Upper lobe of left lung (tissue), 6 donors: ENCODE measurements around the gene THYN1. TPM values are rescaled to one million over a fixed set of nuclear protein-coding genes. Genes with fewer than 3 reads are reported as not detected.

ENCODE experiments used
- ATAC-seq, 2 donors: fragments of 200-7000 bp; cut with Tn5 transposase; one replicate each; pipeline ENCODE4 v1.9.1; 2022; ENCODE audit warnings: mild to moderate bottlenecking in 2 of 2, moderate library complexity in 2 of 2; ENCODE audit not compliant: low FRiP score in 2 of 2
- DNase-seq, 2 donors: peaks; one replicate each; pipeline ENCODE4 v3.0.0-alpha.2; 2019 to 2020
- H3K27ac ChIP-seq, 4 donors: fragments of 200-600 bp; sonication (generic); one replicate each; pipeline ENCODE4 v1.5.1; 2016 to 2019
- H3K27me3 ChIP-seq, 4 donors: fragments of 200-600 bp; sonication (generic); one replicate each; pipeline ENCODE4 v1.5.1; 2017 to 2019
- H3K36me3 ChIP-seq, 4 donors: fragments of 200-600 bp; sonication (generic); one replicate each; pipeline ENCODE4 v1.5.1; 2016 to 2019
- H3K4me1 ChIP-seq, 4 donors: fragments of 200-600 bp; sonication (generic); one replicate each; pipeline ENCODE4 v1.5.1; 2018 to 2019
- H3K4me3 ChIP-seq, 4 donors: fragments of 200-600 bp; sonication (generic); one replicate each; pipeline ENCODE4 v1.5.1; 2017 to 2019; ENCODE audit warnings: mild to moderate bottlenecking in 2 of 4, moderate library complexity in 1 of 4
- H3K9me3 ChIP-seq, 4 donors: fragments of 200-600 bp; sonication (generic); one replicate each; pipeline ENCODE4 v1.5.1; 2018 to 2019
- EP300 ChIP-seq, 4 donors: sonication (generic); formaldehyde crosslinking; IDR thresholded peaks; one replicate each; pipeline ENCODE4 v1.5.1; 2017; ENCODE audit warnings: antibody characterized with exemption in 4 of 4, control low read depth in 2 of 4
- POLR2A ChIP-seq, 4 donors: fragments of 450-650 bp; IDR thresholded peaks; one replicate each; pipeline ENCODE4 v1.5.1; 2016 to 2017; ENCODE audit warnings: antibody characterized with exemption in 4 of 4, mild to moderate bottlenecking in 2 of 4
- POLR2AphosphoS5 ChIP-seq, 2 donors: sonication (generic); formaldehyde crosslinking; IDR thresholded peaks; one replicate each; pipeline ENCODE4 v1.5.1; 2017; ENCODE audit warnings: antibody characterized with exemption in 2 of 2
- WGBS, 2 donors: methylation state at CpG; one replicate each; pipeline ENCODE4 v1.1.5; 2017 to 2018; 5-methylcytosine and 5-hydroxymethylcytosine counted together
- total RNA-seq, 6 donors: library from RNA; depleted of rRNA in 4 of 6; stranded (reverse); fragments of >200 nt in 4 of 6; gene quantifications; one replicate each; pipeline versions ENCODE4 v1.1.0 to v1.2.1, GENCODE V29; 2016 to 2021
- TF ChIP-seq, protein P1 (sequence below), 6 experiments: fragments of 450-650 bp in 4 of 6; fragments of 200-600 bp in 2 of 6; sonication (generic) in 2 of 6; IDR thresholded peaks; one replicate each; pipeline ENCODE4 v1.5.1; 2016 to 2019; ENCODE audit warnings: antibody characterized with exemption in 6 of 6
- donor health status: DM: no; HTN: no; CAD: no; lungs with moderate emphysema.
- donor health status: DM: no; HTN: yes; CAD: no; lungs with severe emphysema.

Gene THYN1
- total RNA-seq, 6 donors from 2014 or later, result 23.2 to 39.8 (median 34.2) TPM

DNA sequence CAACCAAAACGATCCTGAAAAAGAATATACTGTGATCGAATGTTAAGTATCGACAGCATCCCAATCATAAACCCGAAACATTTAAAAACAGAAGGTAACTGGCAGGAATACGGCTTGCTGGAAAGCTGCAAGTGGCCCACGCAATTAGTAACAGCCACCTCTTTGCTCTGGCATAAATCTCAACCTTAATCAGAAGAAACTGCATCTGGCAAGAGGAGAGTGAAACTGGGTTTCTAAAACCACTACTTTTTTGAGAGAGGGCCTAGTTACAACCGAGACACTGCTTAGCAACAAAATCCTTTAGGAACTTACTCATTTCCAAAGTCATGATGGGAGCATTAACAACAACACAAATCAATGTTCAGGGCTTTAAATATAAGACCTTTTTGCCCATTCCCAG lies 37.3 kb downstream of the THYN1 start:
- H3K36me3 ChIP-seq, result peaks cover 0 to 38% (median 11%) of the 10 kb centered on the region in 4 donors
- no peaks in the 10 kb centered on the region for H3K9me3 ChIP-seq
- no peaks in the 10 kb centered on the region for H3K4me1 ChIP-seq
- no peak overlapping the region for H3K4me3 ChIP-seq
- no peak overlapping the region for H3K27ac ChIP-seq
- 91 to 92% methylated on average over 7 of the region's 7 CpGs for WGBS, 2 donors
- DNase-seq (no peak), ATAC-seq (no peak)
- TF ChIP-seq POLR2A (IDR thresholded peaks at IDR 0.05) (no peak), EP300 (IDR thresholded peaks at IDR 0.05) (no peak), POLR2AphosphoS5 (IDR thresholded peaks at IDR 0.05) (no peak)
- TF ChIP-seq, protein P1, sequence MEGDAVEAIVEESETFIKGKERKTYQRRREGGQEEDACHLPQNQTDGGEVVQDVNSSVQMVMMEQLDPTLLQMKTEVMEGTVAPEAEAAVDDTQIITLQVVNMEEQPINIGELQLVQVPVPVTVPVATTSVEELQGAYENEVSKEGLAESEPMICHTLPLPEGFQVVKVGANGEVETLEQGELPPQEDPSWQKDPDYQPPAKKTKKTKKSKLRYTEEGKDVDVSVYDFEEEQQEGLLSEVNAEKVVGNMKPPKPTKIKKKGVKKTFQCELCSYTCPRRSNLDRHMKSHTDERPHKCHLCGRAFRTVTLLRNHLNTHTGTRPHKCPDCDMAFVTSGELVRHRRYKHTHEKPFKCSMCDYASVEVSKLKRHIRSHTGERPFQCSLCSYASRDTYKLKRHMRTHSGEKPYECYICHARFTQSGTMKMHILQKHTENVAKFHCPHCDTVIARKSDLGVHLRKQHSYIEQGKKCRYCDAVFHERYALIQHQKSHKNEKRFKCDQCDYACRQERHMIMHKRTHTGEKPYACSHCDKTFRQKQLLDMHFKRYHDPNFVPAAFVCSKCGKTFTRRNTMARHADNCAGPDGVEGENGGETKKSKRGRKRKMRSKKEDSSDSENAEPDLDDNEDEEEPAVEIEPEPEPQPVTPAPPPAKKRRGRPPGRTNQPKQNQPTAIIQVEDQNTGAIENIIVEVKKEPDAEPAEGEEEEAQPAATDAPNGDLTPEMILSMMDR (IDR thresholded peaks at IDR 0.05), result no peak
- H3K27me3 ChIP-seq, result no peaks in the 10 kb centered on the region

GRCh38 chr11:134207538-134208239 lies 45.5 kb downstream of the THYN1 start:
- DNase-seq, result peak; percentile 25 to 36
- no peaks in the 10 kb centered on the region for H3K4me1 ChIP-seq
- H3K36me3 ChIP-seq, result peaks cover 4 to 66% (median 32%) of the 10 kb centered on the region in 4 donors
- H3K9me3 ChIP-seq, result no peaks in the 10 kb centered on the region
- H3K27ac ChIP-seq, result no peak overlapping the region
- ATAC-seq, result no peak
- H3K27me3 ChIP-seq, result no peaks in the 10 kb centered on the region
- no peak overlapping the region for H3K4me3 ChIP-seq
- WGBS, 2 donors, result 85 to 88% methylated on average over 16 of the region's 16 CpGs
- TF ChIP-seq, protein P1 (IDR thresholded peaks at IDR 0.05), result peak; percentile 57 to 80 (median 67)
- TF ChIP-seq POLR2A (IDR thresholded peaks at IDR 0.05) (no peak), POLR2AphosphoS5 (IDR thresholded peaks at IDR 0.05) (no peak), EP300 (IDR thresholded peaks at IDR 0.05) (no peak)

DNA sequence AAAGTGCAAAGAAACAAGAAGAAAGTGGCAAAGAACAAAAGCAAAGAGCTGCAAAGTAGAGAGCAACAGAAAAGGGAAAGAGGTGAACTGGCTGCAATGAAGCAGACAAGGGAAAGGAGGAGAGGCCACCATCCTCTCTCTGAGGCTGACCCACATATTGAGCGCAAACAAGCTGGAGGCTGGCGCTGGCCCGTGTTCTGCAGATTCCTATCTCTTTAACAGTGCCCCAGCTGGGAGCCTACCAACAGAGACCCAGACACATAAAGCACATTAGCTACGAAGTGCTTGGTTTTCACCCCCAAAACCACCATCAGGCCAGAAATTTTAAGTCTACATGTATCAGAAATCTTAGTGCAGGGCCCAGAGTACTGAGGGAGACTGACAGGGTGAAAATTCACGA lies 47.0 kb downstream of the THYN1 start:
- Histone ChIP-seq H3K27ac (no peak overlapping the region), H3K27me3 (no peaks in the 10 kb centered on the region), H3K9me3 (no peaks in the 10 kb centered on the region), H3K4me3 (no peak overlapping the region), H3K4me1 (no peaks in the 10 kb centered on the region), H3K36me3 (peaks cover 9 to 80% (median 44%) of the 10 kb centered on the region in 4 donors)
- TF ChIP-seq, protein P1 (IDR thresholded peaks at IDR 0.05), result no peak
- TF ChIP-seq POLR2A (IDR thresholded peaks at IDR 0.05) (no peak), EP300 (IDR thresholded peaks at IDR 0.05) (no peak), POLR2AphosphoS5 (IDR thresholded peaks at IDR 0.05) (no peak)
- WGBS, 2 donors, result 92 to 100% methylated on average over 5 of the region's 5 CpGs
- DNase-seq (no peak), ATAC-seq (no peak)

GRCh38 chr11:134205729-134206128 lies 47.4 kb downstream of the THYN1 start:
- TF ChIP-seq POLR2AphosphoS5 (IDR thresholded peaks at IDR 0.05) (no peak), POLR2A (IDR thresholded peaks at IDR 0.05) (no peak)
- TF ChIP-seq, protein P1 (IDR thresholded peaks at IDR 0.05), result no peak
- H3K4me3 ChIP-seq, result no peak overlapping the region
- 93 to 95% methylated on average over 9 of the region's 9 CpGs for WGBS, 2 donors

GRCh38 chr11:134202661-134203060 lies 50.5 kb downstream of the THYN1 start:
- ATAC-seq, result no peak
- WGBS, 2 donors, result 93 to 98% methylated on average over 4 of the region's 4 CpGs
- no peaks in the 10 kb centered on the region for H3K27me3 ChIP-seq
- H3K27ac ChIP-seq, result no peak overlapping the region
- no peaks in the 10 kb centered on the region for H3K4me1 ChIP-seq
- H3K36me3 ChIP-seq, result peaks cover 9 to 60% (median 43%) of the 10 kb centered on the region in 4 donors
- no peaks in the 10 kb centered on the region for H3K9me3 ChIP-seq
- no peak for TF ChIP-seq POLR2AphosphoS5 (IDR thresholded peaks at IDR 0.05)
- TF ChIP-seq POLR2A (IDR thresholded peaks at IDR 0.05), result no peak
- TF ChIP-seq, protein P1 (IDR thresholded peaks at IDR 0.05), result no peak
- no peak for TF ChIP-seq EP300 (IDR thresholded peaks at IDR 0.05)
- H3K4me3 ChIP-seq, result no peak overlapping the region
- no peak for DNase-seq

More at GRCh38 chr11:134205729-134206128, 47.4 kb downstream of the THYN1 start:
- Histone ChIP-seq H3K4me1 (no peaks in the 10 kb centered on the region), H3K36me3 (peaks cover 9 to 79% (median 46%) of the 10 kb centered on the region in 4 donors), H3K27ac (no peak overlapping the region), H3K9me3 (no peaks in the 10 kb centered on the region), H3K27me3 (no peaks in the 10 kb centered on the region)
- ATAC-seq (no peak), DNase-seq (no peak)
